ENCODE results near the gene NCR2. TPM values are rescaled to one million over a fixed set of nuclear protein-coding genes. Genes with fewer than 3 reads are reported as not detected.

NCR2 gene
- total and polyA plus RNA-seq, 2 of the 13 experiments (the other 11 are each of a cell fraction or from before 2014, with no cell fraction given), result not detected

GRCh38 chr6:41367700-41368099, 32.3 kb downstream of the NCR2 start (continued):
- no peak for TF ChIP-seq MLXIP (CRISPR knock-in tag; IDR thresholded peaks at IDR 0.05; ENCODE audit: borderline replicate concordance)
- no peak for TF ChIP-seq RFX1 (IDR thresholded peaks at IDR 0.05)
- 0 out of 2 replicates have a peak, but pooled peaks have one; percentile 61 for TF ChIP-seq ZNF350 (CRISPR knock-in tag; IDR thresholded peaks at IDR 0.05; ENCODE audit: borderline replicate concordance, low read depth)
- TF ChIP-seq ZNF362 (CRISPR knock-in tag; IDR thresholded peaks at IDR 0.05; ENCODE audit: borderline replicate concordance), result 0 out of 2 replicates have a peak, but pooled peaks have one; percentile 26
- TF ChIP-seq, protein P1, sequence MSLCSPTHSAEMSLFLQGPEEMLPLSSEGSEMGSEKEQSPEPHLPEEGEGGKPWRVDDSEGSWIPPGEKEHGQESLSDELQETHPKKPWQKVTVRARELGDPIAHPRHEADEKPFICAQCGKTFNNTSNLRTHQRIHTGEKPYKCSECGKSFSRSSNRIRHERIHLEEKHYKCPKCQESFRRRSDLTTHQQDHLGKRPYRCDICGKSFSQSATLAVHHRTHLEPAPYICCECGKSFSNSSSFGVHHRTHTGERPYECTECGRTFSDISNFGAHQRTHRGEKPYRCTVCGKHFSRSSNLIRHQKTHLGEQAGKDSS (CRISPR knock-in tag; IDR thresholded peaks at IDR 0.05; ENCODE audit: borderline replicate concordance, low read depth), result 0 out of 2 replicates have a peak, but pooled peaks have one; percentile 56
- no peak for TF ChIP-seq ZNF263 (CRISPR knock-in tag; IDR thresholded peaks at IDR 0.05)
- TF ChIP-seq ZNF367 (CRISPR knock-in tag; IDR thresholded peaks at IDR 0.05; ENCODE audit: borderline replicate concordance), result no peak
- no peak for TF ChIP-seq ZNF891 (CRISPR knock-in tag; IDR thresholded peaks at IDR 0.05)
- no peak for TF ChIP-seq ZMAT3 (CRISPR knock-in tag; conservative IDR thresholded peaks at IDR 0.05)
- no peak for TF ChIP-seq ZMAT5 (CRISPR knock-in tag; IDR thresholded peaks at IDR 0.05; ENCODE audit: borderline replicate concordance, low read depth)
- no peak for TF ChIP-seq ZNF614 (CRISPR knock-in tag; IDR thresholded peaks at IDR 0.05; ENCODE audit: borderline replicate concordance)
- TF ChIP-seq, protein P2, sequence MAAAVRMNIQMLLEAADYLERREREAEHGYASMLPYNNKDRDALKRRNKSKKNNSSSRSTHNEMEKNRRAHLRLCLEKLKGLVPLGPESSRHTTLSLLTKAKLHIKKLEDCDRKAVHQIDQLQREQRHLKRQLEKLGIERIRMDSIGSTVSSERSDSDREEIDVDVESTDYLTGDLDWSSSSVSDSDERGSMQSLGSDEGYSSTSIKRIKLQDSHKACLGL (CRISPR knock-in tag; IDR thresholded peaks at IDR 0.05), result no peak
- TF ChIP-seq HNRNPL (IDR thresholded peaks at IDR 0.05; ENCODE audit: low read depth, low read length), result no peak
- TF ChIP-seq ZNF331 (CRISPR knock-in tag; IDR thresholded peaks at IDR 0.05), result peak; percentile 71; the same call in 1 of the 2 replicates
- TF ChIP-seq ZNF788 (CRISPR knock-in tag; IDR thresholded peaks at IDR 0.05; ENCODE audit: borderline replicate concordance), result peak; percentile 62; the same call in 1 of the 2 replicates
- TF ChIP-seq ZNF710 (CRISPR knock-in tag; IDR thresholded peaks at IDR 0.05; ENCODE audit: borderline replicate concordance), result 0 out of 2 replicates have a peak, but pooled peaks have one; percentile 20
- no peak for TF ChIP-seq ZNF280B (CRISPR knock-in tag; IDR thresholded peaks at IDR 0.05; ENCODE audit: borderline replicate concordance)
- peak; percentile 100 for TF ChIP-seq STAG1 (CRISPR knock-in tag; IDR thresholded peaks at IDR 0.05)
- TF ChIP-seq KDM4B (CRISPR knock-in tag; IDR thresholded peaks at IDR 0.05), result no peak
- no peak for TF ChIP-seq ZFP36L1 (CRISPR knock-in tag; IDR thresholded peaks at IDR 0.05)
- TF ChIP-seq SALL1 (CRISPR knock-in tag; IDR thresholded peaks at IDR 0.05), result peak; percentile 54; the same call in 1 of the 2 replicates

Measured in HepG2 (cell line).